Measurements from ENCODE around the gene DAAM2.

DNA sequence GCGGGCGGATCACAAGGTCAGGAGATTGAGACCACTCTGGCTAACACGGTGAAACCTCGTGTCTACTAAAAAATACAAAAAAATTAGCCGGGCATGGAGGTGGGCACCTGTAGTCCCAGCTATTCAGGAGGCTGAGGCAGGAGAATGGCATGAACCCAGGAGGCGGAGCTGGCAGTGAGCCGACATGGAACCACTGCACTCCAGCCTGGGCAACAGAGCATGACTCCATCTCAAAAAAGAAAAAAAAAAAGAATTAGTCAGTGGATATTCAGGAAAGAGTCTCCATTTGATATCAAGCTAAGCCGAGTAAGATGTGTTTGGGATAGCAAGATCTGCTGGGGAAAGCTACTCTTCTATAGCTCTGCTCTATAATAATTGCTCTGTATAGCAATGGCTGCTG, 101.1 kb downstream of the DAAM2 start:
- TF ChIP-seq EP300 (IDR thresholded peaks at IDR 0.05) (no peak), POLR2A (IDR thresholded peaks at IDR 0.05) (no peak)

All from stomach (tissue), 4 donors.